22Rv1 (cell line): Measurements from ENCODE around the gene MERTK.

Experiments
- CTCF ChIP-seq: fragments of 450-650 bp; IDR thresholded peaks from 2 replicates; pipeline ENCODE4 v1.5.1; 2017; ENCODE audit warnings: mild to moderate bottlenecking
- ZFX ChIP-seq: fragments of 450-650 bp; IDR thresholded peaks from 2 replicates; pipeline ENCODE4 v1.6.1; 2017; ENCODE audit warnings: antibody characterized with exemption, borderline replicate concordance

GRCh38 chr2:111924617-111925107 is 26.3 kb downstream of the MERTK start:
- TF ChIP-seq CTCF (no peak), ZFX (no peak)
